ENCODE results near the gene CACNA2D2.

CACNA2D2 gene

DNA sequence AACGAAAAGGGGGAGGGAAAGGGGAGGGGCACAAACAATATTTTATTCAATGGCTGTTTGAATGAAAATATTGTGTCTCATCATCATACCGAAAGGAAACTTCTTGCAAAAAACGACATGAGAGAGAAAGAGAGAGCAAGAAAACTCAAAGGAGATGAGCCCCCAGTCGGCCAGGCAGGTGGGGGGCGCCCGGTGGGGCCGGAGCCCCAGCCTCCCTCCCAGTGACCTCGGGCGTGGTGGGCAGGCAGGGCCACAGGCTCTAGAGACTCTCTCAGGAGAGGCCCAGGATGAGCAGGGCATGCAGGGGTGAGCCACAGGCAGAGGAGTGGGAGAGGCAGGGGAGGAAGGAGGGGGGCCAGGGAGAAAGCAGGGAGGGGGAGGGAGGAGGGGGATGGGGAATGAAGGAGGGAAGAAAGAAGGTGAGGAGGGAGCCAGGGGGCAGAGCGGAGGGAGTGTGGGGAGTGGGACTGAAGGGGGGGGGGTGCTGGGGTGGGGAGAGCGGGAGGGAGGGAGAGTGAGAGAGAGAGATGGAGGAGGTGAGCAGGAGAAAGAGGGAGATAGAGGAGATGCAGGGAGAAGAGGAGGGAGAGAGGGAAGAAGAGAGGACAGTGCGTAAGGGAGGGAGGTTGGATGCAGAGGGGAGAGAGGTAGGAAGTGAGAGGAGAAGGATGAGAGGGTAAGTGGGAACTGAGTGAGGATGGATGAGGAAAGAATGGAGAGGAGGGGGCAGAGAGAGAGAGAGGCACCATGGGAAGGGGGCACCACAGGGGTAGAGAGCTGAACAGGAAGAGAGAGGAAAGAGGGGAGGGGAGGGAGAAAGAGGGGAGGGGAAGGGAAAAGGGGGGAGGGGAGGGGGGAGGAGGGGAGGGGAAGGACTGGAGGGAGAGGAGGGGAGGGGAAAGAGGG is 130.0 kb downstream of the CACNA2D2 start:
- DNase-seq (ENCODE audit: low read depth in 2 of 3, low spot score in 2 of 3), result no peak

DNA sequence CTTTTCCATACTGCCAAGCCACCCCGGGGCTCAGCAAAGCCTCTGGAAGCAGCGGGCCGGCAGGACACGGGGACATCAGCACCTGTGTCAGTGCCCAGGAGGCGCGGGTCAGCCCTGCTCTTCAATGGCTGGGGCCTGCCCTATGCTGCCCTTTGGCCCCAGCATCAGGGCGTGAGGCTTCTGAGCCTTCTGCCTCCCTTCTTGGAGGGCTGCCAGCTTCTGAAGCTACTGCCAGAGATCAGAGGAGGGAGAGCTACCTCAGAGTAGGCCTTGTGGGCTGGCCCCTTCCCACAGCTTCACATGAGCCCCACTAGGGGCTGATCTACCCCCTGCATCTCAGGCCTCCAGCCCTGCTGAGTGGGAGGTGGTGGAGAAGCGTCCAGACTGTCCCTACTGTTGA is 131.1 kb downstream of the CACNA2D2 start:
- no peak for DNase-seq (ENCODE audit: low read depth in 2 of 3, low spot score in 2 of 3)

DNA sequence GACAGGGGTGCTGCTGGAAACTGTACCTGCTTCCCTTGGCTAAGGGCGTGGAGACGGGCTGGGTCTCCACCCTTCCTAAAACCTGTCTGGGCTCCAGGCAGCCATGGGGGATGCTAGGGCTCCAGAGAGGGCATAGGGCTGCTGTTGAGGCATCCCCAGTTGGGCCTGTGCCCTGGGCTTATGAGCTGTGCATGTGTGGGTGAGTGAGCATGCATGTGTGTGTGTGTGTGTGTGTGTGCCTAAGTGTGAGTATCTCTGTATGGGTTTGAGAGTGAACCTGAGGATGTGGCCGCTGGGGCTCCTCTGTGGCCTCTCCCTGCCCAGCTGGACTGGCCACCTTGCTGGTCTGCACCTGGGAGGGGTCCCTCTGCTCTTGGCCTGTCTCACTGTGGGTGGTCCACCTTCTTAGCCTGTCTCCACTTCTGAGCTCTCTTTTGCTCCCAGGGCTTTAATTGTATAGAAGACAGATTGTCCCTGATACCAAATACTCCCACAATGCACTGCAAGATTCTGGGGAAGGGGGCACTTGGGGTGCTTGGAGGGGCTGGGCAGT is 132.2 kb downstream of the CACNA2D2 start:
- no peak for DNase-seq (ENCODE audit: low read depth in 2 of 3, low spot score in 2 of 3)

DNA sequence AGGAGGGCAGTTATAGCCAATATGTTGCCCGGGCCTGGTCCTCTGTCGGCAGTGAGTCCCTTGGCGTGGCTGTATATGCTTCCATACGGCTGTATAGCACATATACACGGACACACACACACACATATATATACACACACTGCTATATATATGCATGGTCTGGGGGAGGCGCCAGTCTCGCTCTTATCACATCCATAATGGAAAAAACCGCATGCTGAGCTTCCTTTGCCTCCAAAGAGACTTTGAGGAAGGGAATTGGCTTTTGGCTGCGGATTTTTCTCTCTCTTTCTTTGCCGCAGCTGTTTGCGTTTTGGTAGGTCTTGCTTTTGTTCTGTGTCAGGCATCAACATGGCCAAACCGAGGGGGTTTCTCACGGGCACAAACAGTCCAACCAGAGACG is 132.8 kb downstream of the CACNA2D2 start:
- no peak for DNase-seq (ENCODE audit: low read depth in 2 of 3, low spot score in 2 of 3)

DNA sequence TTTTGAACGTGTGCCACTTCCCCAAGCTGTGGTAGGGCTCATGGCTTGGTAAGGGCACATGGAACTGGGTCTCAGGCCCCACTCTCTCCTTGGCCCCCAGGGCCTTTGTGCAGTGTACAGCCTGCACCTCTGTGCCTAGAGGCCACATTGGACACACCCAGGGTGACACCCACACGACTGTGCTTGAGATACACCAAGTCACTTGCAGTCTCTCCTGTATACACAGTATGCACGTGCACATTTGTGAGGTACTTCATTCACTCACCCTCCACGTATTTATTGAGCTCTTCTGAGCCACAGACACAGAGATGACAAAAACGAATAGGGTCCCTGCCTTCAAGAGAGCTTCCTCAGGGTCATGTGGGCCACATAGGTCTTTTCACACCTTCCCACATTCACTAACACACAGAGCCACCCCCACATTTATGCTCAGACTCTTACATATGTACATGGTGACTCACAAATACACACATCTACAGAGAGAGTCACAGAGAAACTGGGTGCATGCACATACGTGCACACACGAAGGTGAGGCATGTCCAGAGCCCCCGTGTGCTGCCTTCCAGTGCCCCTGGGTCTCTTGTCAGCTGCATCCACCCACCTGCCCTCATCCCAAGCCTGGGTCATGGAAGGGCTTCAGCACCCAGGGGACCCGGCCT is 134.3 kb downstream of the CACNA2D2 start:
- DNase-seq (ENCODE audit: low read depth in 2 of 3, low spot score in 2 of 3), result no peak

DNA sequence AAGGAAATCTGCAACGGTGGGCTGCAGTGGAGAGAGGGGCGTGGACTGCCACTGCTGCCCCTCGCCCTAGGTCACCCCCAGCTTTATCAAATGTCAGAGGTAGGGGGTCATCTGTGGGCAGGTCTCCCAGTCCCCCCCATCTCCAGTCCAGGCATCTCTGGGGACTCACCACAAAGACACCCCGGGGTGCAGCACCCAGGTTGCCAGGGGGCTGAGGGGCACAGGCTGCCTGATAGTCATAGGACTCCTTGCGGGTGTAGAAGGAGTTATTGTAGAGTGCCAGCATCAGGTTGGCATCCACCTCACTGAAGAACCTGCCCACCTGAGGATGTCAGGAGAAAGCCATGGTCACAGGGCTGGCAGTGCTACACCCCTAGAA is 137.6 kb downstream of the CACNA2D2 start:
- no peak for DNase-seq (ENCODE audit: low read depth in 2 of 3, low spot score in 2 of 3)

DNA sequence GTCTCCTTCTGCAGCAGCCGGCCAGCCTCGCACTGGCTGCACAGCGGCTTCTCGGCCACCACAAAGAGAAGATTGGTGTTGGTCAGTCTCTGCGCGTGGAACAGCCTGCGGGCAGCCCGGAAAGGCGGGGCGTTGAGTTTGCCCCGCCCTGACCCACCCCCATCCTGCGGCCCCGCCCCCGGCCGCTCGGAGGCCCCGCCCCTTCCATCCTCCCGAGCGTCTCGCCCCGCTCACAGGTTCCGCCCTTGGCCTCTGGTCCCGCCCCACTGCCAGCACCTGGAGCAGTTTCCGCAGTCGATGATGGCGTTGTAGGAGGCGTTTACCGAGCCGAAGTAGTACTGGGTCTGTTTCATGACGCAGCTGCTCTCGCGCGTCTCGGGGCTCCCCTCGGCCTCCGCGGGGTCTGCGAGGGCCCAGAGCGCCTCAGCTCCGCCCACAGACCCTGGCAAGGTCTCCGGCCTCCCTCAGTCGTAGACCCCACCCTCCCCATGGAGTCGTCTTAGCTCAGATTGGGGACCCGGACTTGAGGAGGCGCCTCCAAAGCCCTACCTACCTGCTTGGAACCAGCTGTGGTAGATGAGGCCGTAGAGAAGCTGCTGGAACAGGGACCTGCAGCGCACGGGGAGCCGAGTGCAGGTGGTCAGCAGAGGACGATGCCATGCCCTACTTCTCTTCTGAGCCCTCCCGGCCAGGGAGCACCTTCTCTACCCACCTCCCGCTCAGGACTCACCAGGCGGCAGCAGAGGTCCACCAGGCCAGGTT is 138.2 kb downstream of the CACNA2D2 start:
- peak; percentile 75 to 86 (median 78) for DNase-seq (ENCODE audit: low read depth in 2 of 3, low spot score in 2 of 3)

DNA sequence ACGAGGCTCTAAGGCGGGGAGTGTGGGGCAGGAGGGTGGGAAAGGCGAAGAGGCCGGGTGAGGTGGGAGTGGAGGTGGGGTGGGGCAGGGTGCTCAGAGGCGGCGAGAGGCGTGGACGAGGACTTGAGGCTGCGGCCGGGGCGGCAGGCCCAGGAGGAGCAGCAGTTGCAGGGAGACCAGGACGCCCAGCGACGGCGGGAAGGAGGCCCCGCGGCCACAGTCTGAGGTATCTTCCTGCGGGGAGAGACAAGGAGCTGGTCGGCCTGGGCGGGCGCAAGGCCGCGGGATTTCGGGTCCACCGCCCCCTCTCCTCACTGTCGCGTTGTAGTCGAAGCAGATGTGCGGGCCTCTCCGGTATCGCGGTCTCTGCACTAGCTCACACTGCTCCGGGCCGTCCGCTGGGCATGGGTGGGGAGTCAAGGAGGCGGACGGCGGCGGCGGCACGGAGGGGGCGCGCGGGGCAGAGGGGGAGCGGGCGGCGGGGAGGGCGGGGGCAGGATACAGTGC is 138.8 kb downstream of the CACNA2D2 start:
- DNase-seq (ENCODE audit: low read depth in 2 of 3, low spot score in 2 of 3), result no peak

DNA sequence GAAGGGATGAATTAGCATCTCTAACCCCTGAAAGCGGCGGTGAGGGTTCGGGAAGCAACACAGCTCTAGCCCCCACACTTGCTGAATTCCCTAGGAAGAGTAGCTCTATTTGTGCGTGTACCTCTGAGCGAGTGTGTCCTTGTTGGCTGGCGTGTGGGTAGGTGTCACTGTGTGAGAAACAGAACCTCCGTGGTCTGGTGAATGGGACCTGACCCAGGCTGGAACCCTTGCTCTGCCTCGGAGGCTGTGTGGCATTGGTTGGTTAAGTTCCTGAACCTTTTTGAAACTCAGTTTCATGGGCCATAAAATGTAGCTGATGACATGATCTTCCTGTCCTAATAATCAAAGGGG is 143.7 kb downstream of the CACNA2D2 start:
- no peak for DNase-seq (ENCODE audit: low read depth in 2 of 3, low spot score in 2 of 3)

DNA sequence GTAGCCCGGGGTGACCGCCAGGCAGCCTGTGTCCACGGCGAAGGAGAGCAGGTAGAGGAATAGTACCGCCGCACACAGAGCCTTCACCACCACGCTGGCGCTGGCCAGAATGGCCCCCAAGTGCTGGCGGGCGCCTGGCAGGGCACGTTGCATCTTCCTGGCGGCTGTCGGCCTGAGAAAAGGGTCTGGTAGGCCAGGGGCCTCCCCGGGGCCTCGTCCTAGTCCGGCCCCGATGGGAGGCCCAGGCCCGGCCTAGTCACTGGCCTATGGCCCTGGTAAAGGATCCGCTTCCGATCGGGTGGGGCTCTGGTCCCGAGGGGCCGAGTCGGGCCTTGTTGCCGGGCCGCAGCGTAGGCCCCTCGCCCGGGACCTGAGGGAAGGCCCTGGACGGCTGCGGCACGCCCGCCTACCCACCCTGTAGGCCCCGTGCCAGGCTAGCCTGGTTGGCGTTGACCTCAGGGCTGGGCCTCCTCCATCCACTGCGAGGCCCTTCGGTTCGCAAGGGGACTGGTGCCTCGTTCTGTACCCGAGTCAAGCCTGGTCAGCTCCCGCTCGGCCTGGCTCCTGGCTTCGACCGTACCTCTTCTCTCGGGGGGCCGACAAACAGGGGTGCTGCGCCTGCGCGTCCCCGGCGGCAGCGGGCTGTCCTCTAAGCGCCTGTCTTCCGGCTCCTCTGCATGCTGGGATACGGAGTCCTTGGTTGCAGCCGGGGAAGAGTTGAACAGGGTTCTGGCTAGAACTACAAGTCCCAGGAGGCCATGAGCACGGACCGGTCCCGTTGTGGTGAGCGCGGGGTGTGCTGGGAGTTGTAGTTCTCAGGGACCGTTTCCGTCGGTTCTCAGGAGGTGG is 144.3 kb downstream of the CACNA2D2 start, which contains the start of gene TMEM115:
TSS of gene TMEM115 (minus strand) at position 611 of the 849 bp plus-strand sequence. CDS start at position 153, 458 bp downstream.
- peak; percentile 76 to 87 (median 81) for DNase-seq (ENCODE audit: low read depth in 2 of 3, low spot score in 2 of 3)

DNA sequence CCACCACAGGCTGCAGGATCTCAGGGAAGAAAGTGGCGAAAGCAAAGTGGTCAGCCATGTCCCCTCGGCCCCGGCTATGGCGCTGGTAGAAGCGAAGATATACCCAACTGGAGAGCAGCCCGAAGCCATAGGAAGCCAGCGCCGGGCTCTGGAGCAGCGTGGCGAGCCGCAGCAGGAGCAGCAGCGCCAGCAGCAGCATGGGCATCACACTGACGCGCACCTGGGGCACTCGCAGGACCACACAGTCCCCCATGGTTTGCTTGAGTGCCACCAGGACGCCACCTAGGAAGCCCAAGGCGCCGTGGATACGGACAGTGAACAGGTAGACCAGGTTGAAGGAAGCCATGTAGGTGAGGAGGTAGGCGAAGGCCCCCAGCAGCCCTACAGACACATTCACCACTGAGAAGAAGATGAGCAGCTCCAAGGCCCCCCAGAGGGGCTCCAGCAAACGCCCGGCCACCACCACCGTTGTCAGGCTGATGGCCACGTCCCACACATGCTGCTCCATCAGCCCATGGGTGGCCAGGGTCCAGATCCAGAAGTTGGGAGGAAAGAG is 145.0 kb downstream of the CACNA2D2 start:
- no peak for DNase-seq (ENCODE audit: low read depth in 2 of 3, low spot score in 2 of 3)

DNA sequence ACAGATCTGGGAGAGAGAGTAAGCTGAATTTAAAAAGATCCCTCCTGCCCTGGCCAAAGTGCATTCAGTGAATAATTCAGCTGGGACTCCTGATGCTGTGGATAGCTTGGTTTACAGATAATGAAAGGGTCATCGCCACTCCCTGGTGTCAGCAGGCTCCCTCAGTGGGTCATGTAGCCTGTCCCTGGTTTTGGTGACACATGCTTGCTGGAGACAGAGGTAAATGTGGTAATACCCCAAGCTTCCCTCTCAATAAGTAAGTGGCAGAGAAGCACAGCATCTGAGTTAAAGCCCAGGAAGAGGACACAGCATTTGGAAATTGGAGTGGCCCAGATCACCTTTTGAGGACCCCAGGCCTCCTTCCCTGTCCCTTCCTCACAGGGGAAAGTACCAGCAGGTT is 146.0 kb downstream of the CACNA2D2 start:
- DNase-seq (ENCODE audit: low read depth in 2 of 3, low spot score in 2 of 3), result no peak

DNA sequence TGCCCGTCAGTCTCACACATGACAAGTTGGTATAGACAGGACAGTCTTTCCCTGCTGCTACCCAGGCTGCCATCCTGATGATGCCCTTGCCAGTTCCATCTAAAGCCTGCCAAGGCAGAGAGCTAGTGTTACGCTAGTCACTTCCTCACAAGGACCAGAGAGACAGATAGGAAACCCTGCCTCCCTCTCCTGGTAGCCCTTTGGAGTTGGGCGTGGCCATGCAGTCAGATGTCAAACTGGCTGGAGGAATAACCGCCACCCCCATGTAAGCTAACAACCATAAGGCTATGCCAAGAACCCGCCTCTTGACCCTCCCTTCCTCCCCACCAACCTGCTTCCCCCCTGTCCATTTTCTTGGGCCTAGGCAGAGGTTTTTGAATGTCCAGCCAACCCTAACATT is 146.9 kb downstream of the CACNA2D2 start:
- no peak for DNase-seq (ENCODE audit: low read depth in 2 of 3, low spot score in 2 of 3)

DNA sequence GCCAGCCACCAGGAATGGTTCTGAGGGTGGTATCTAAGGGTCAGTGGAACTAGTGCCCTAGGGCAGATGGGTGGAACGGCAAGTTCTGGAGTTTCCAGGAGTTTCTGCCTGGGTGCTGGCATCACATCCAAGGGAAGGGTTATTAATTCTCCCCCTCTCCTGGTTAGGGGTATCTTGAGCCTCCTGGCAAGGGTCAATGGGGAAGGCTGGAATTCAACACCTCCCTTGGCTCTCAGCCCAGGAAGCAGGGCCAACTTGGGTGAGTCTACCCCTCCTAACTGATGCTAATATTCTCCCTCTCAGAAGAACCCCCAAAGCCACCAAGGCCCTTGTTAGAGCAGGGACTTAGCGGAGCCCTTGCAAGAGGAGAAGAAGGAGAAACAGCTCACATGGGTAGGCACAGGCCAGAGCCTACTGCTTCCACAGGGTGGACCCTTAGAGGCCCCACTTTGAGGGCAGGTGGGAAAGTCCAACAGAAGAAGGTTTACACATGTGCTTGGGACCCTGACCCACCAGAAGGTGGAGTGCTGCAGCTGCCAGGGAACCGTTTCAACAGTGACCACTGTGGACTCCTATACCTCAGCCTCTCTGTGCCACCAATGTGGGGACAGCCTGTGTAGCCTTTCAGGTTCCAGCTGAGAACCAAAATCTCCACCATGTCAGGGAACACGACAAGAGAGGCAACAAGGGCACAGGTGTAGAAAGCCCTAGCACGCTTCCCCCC is 147.4 kb downstream of the CACNA2D2 start:
- DNase-seq (ENCODE audit: low read depth in 2 of 3, low spot score in 2 of 3), result no peak

DNA sequence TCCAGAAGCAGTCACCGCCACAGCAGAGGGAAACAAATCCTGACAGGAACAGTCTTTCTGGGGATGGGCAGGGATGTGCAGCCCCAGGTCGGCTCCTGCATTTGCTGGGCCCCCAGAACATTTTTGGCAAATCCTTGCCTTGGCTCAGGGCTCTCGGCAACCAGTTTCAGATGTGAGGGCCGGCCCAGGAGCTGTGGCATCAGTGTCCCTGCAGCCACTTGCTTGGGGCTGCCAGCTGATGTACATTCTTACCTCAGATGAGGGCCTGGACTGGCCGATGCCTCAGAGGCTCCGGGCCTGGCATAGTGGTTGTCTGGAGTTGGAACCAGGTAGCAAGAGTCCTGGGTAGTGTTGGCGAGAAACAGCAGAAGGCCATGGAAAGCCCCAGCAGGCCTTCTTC is 148.6 kb downstream of the CACNA2D2 start:
- DNase-seq (ENCODE audit: low read depth in 2 of 3, low spot score in 2 of 3), result no peak

DNA sequence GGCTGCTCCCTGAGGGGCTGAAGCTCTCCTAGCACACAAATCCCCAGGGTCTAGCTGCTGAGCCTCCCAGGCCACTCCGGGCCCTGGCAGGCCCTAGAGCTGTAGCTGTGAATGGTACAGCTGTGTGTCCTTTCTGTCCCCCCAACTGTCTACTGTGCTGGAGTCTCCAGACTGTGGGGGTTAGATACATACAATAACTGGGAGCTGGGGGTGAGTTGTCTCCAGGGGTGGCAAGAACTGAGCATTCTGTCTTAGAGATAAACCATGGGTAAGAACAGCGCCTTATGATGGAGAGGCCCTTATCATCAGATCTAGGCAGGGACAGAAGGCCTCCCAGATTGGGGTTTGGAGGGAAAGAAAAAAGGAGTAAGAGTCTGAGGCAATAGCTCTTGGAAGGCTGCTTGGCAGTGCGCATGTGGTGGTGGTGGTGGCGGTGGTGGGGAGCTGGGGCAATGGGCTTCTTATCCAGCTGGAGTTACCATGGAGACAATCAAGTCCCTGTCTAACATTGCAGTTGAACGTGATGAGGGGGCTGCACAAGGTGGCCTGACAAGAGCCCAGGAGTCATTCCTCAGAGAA is 149.2 kb downstream of the CACNA2D2 start:
- DNase-seq (ENCODE audit: low read depth in 2 of 3, low spot score in 2 of 3), result no peak

DNA sequence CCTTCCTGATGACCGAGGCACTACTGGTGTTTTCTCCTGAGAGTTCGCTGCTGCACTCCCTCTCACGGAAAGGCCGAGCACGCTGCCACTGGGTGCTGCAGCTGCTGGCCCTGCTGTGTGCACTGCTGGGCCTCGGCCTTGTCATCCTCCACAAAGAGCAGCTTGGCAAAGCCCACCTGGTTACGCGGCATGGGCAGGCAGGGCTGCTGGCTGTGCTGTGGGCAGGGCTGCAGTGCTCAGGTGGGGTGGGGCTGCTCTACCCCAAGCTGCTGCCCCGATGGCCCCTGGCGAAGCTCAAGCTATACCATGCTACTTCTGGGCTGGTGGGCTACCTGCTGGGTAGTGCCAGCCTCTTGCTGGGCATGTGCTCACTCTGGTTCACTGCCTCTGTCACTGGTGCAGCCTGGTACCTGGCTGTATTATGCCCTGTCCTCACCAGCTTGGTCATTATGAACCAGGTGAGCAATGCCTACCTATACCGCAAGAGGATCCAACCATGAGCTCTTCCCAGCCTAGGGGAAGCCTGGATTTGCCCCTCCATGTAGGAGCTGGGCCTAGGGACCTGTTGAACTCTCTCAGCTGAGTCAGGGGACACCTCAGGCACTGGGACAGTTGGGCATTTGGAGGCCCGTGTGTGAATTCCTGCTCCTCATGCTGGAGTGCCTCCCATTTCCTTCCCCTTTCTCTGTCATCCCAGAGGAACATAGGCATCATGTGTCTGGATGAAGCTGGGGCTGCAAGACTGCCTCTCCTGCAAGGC is 150.0 kb downstream of the CACNA2D2 start:
- no peak for DNase-seq (ENCODE audit: low read depth in 2 of 3, low spot score in 2 of 3)

DNA sequence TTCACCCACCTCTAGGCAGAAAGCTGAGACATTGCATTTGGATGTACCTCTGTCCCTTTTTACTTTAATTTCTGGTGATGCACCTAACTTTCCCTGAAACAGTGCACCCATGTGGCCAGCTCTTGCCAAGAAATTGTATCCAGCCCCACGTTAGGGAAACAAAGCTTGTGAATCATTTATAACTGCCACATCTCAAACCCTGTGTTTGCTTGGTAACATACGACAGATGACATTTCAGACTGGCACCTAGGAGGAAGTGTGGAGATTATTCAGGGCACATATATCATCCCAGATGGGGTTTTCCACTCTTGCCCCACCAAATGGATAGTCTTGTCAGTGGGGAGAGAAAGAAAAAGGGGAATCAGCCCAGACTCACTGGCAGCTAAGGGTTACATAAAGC is 150.7 kb downstream of the CACNA2D2 start:
- no peak for DNase-seq (ENCODE audit: low read depth in 2 of 3, low spot score in 2 of 3)

Data from activated CD8-positive, alpha-beta memory T cell treated with anti-CD3 and anti-CD28 coated beads for 48 hours (primary cell).